ENCODE data around the gene SMAD3. TPM values are rescaled to one million over a fixed set of nuclear protein-coding genes. Genes with fewer than 3 reads are reported as not detected.

Gene SMAD3
- polyA plus RNA-seq, 4 donors = 42.6 to 62.2 (median 49.6) TPM

GRCh38 chr15:67215102-67215501 is 149.7 kb downstream of the SMAD3 start:
- no peak for DNase-seq (ENCODE audit: low read depth in 4 of 4, low spot score in 2 of 4)

GRCh38 chr15:67216859-67217258 is 151.5 kb downstream of the SMAD3 start:
- no peak for DNase-seq (ENCODE audit: low read depth in 4 of 4, low spot score in 2 of 4)

GRCh38 chr15:67218428-67218827 is 153.0 kb downstream of the SMAD3 start:
- DNase-seq (ENCODE audit: low read depth in 4 of 4, low spot score in 2 of 4) = no peak

GRCh38 chr15:67219288-67219687 is 153.9 kb downstream of the SMAD3 start:
- no peak for DNase-seq (ENCODE audit: low read depth in 4 of 4, low spot score in 2 of 4)

GRCh38 chr15:67224889-67225288 is 159.5 kb downstream of the SMAD3 start:
- DNase-seq (ENCODE audit: low read depth in 4 of 4, low spot score in 2 of 4) = no peak

- DNase-seq (ENCODE audit: low read depth in 4 of 4, low spot score in 2 of 4) = no peak
Measured at GRCh38 chr15:67225336-67225735, 159.9 kb downstream of the SMAD3 start.

GRCh38 chr15:67227431-67227830 is 162.0 kb downstream of the SMAD3 start:
- no peak for DNase-seq (ENCODE audit: low read depth in 4 of 4, low spot score in 2 of 4)

- DNase-seq (ENCODE audit: low read depth in 4 of 4, low spot score in 2 of 4) = no peak
Measured at GRCh38 chr15:67227846-67228245, 162.4 kb downstream of the SMAD3 start.

GRCh38 chr15:67228286-67228685 is 162.9 kb downstream of the SMAD3 start:
- DNase-seq (ENCODE audit: low read depth in 4 of 4, low spot score in 2 of 4) = no peak

GRCh38 chr15:67230504-67230903 is 165.1 kb downstream of the SMAD3 start:
- DNase-seq (ENCODE audit: low read depth in 4 of 4, low spot score in 2 of 4) = no peak

GRCh38 chr15:67232591-67232990 is 167.2 kb downstream of the SMAD3 start:
- no peak for DNase-seq (ENCODE audit: low read depth in 4 of 4, low spot score in 2 of 4)

GRCh38 chr15:67240235-67241131 is 175.1 kb downstream of the SMAD3 start:
- DNase-seq (ENCODE audit: low read depth in 4 of 4, low spot score in 2 of 4) = peak in 1 of 4 donors; percentile 6

- no peak for DNase-seq (ENCODE audit: low read depth in 4 of 4, low spot score in 2 of 4)
Measured at GRCh38 chr15:67241132-67241855, 175.9 kb downstream of the SMAD3 start.

- DNase-seq (ENCODE audit: low read depth in 4 of 4, low spot score in 2 of 4) = no peak
Measured at GRCh38 chr15:67242708-67243111, 177.3 kb downstream of the SMAD3 start.

Other genes starting within 250 kb of the SMAD3 start
- 10 to 100 TPM; 50.9 to 63.4 (median 54.0) TPM for gene AAGAB, start 189.1 kb downstream of the SMAD3 start, polyA plus RNA-seq (ENCODE audit: insufficient read length in 4 of 4)
- gene IQCH, start 189.2 kb downstream of the SMAD3 start, polyA plus RNA-seq (ENCODE audit: insufficient read length in 4 of 4) = 1 to 10 TPM; 5.7 to 8.6 (median 7.7) TPM

Data from left renal cortex interstitium (tissue), 4 donors.